HEK293T (cell line): ENCODE data around the gene KCNMA1.

ENCODE experiments used
- ARNT ChIP-seq: fragments of 450-650 bp; IDR thresholded peaks from 2 replicates; pipeline ENCODE4 v1.6.1; 2017; ENCODE audit warnings: mild to moderate bottlenecking
- BHLHE40 ChIP-seq: fragments of 450-650 bp; IDR thresholded peaks from 2 replicates; pipeline ENCODE4 v1.6.1; 2016; ENCODE audit warnings: mild to moderate bottlenecking, moderate library complexity, borderline replicate concordance
- ELF4 ChIP-seq: fragments of 450-650 bp; IDR thresholded peaks from 2 replicates; pipeline ENCODE4 v1.6.1; 2017; ENCODE audit warnings: antibody characterized with exemption
- FOXA1 ChIP-seq: fragments of 450-650 bp; IDR thresholded peaks from 2 replicates; pipeline ENCODE4 v1.6.1; 2016; ENCODE audit warnings: mild to moderate bottlenecking
- FOXK2 ChIP-seq: fragments of 450-650 bp; IDR thresholded peaks from 2 replicates; pipeline ENCODE4 v1.6.1; 2016; ENCODE audit warnings: mild to moderate bottlenecking
- FOXM1 ChIP-seq: fragments of 450-650 bp; IDR thresholded peaks from 2 replicates; pipeline ENCODE4 v1.6.1; 2017; ENCODE audit warnings: mild to moderate bottlenecking, borderline replicate concordance
- HDGF ChIP-seq: fragments of 450-650 bp; IDR thresholded peaks from 2 replicates; pipeline ENCODE4 v1.6.1; 2017; ENCODE audit warnings: antibody characterized with exemption, borderline replicate concordance
- L3MBTL2 ChIP-seq: fragments of 450-650 bp; conservative IDR thresholded peaks from 2 replicates; pipeline ENCODE4 v1.6.1; 2016; ENCODE audit warnings: mild to moderate bottlenecking
- NFRKB ChIP-seq: fragments of 450-650 bp; IDR thresholded peaks from 2 replicates; pipeline ENCODE4 v1.6.1; 2016; ENCODE audit warnings: mild to moderate bottlenecking, moderate library complexity
- SP1 ChIP-seq: fragments of 450-650 bp; IDR thresholded peaks from 2 replicates; pipeline ENCODE4 v1.6.1; 2017
- SUZ12 ChIP-seq: fragments of 450-650 bp; IDR thresholded peaks from 2 replicates; pipeline ENCODE4 v1.6.1; 2016; ENCODE audit warnings: mild to moderate bottlenecking
- TARDBP ChIP-seq: fragments of 450-650 bp; IDR thresholded peaks from 2 replicates; pipeline ENCODE4 v1.6.1; 2016
- ZNF384 ChIP-seq: fragments of 450-650 bp; IDR thresholded peaks from 2 replicates; pipeline ENCODE4 v1.6.1; 2016
- TF ChIP-seq, protein P1 (sequence below): fragments of 450-650 bp; IDR thresholded peaks from 2 replicates; pipeline ENCODE4 v1.6.1; 2016

DNA sequence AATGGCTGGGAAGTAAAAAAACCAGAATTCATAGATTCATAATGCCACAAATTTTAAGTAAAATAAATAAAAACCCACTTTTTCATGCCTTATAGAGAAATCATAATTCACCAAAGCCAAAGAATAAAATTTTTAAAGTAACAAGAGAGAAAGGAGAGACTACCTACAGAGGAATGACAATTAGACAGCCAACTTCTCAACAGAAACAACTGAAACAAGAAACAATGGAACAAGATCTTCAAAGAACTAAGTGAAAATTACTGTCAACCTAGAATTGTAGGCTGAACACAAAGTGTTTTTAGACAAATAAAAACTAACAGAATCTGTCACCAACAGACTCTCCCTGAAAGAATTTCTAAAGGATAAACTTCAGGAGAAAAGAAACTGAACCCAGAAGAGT, 15.6 kb upstream of the KCNMA1 start:
- no peak for TF ChIP-seq FOXK2
- TF ChIP-seq HDGF, result no peak
- no peak for TF ChIP-seq FOXM1
- no peak for TF ChIP-seq ELF4
- TF ChIP-seq ARNT, result no peak
- no peak for TF ChIP-seq SP1
- no peak for TF ChIP-seq SUZ12
- no peak for TF ChIP-seq BHLHE40
- no peak for TF ChIP-seq TARDBP
- TF ChIP-seq FOXA1, result no peak
- no peak for TF ChIP-seq L3MBTL2
- no peak for TF ChIP-seq ZNF384
- TF ChIP-seq NFRKB, result no peak
- TF ChIP-seq, protein P1, sequence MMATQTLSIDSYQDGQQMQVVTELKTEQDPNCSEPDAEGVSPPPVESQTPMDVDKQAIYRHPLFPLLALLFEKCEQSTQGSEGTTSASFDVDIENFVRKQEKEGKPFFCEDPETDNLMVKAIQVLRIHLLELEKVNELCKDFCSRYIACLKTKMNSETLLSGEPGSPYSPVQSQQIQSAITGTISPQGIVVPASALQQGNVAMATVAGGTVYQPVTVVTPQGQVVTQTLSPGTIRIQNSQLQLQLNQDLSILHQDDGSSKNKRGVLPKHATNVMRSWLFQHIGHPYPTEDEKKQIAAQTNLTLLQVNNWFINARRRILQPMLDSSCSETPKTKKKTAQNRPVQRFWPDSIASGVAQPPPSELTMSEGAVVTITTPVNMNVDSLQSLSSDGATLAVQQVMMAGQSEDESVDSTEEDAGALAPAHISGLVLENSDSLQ, result no peak
